Measurements from ENCODE around the gene FAM107A. TPM values are rescaled to one million over a fixed set of nuclear protein-coding genes. Genes with fewer than 3 reads are reported as not detected.

The FAM107A gene
- total RNA-seq, 1 experiment from 2014 or later: not detected

DNA sequence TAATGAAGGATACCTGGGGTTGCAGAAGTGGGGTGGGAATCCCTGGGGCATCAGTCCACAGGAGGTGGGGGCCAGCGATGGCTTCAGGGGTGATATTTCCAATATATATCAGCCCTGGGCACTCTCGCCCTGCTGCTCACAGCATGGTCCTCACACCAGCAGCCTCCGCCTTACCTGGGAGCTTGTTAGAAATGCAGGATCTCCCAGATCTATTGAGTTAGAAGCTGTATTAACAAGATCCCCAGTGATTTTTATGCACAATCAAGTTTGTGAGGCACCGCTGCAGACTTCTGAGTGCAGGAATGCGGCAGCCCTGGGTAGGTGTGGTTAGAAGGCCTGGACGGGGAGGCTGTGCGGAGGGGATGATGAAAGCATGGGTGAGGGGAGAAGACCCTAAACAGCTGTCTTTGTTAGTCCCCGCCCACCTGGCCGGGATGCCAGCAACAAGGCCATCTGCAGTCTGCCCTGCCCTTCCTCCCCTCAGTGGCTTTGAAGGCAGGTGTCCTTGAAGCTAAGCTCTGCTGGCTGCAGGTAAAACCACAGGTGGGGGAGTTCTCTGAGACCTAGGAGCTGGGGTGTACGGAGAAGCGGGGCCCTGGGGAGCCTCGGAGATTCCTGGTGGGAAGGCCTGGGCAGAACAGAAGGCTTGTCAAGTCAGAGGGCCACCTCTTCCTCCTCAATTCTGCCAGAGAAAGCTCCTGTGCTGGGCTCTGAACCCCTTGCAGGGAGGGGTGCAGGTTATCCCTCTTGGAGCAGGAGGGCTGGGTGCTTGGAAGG, 11.4 kb downstream of the FAM107A start:
- ChIA-PET CTCF (interaction anchor here (0.5 to 2.3 kb wide), 2 partner anchors 64 to 348 kb away, joined by 3 to 11 read pairs; no protein-coding TSS in a partner anchor), POLR2A (no interaction called here)
- H3K9me3 Mint-ChIP-seq (ENCODE audit: unreplicated experiment): no peaks in the 10 kb centered on the region
- BruUV-seq (replicated peaks): no TSS peak
- Histone ChIP-seq H3K4me3 (ENCODE audit: low read depth, low read length) (no peak overlapping the region), H3K9me3 (no peaks in the 10 kb centered on the region), H3K27me3 (replicated peaks; ENCODE audit: control insufficient read depth, insufficient read depth, low read length) (no peaks in the 10 kb centered on the region), H3K4me1 (peaks cover 35% of the 10 kb centered on the region), H3K36me3 (ENCODE audit: control insufficient read depth, insufficient read depth, low read length) (no peaks in the 10 kb centered on the region)
- H3K27me3 Mint-ChIP-seq (ENCODE audit: insufficient read depth, unreplicated experiment): no peaks in the 10 kb centered on the region
- peaks cover 36% of the 10 kb centered on the region for H3K4me1 Mint-ChIP-seq (ENCODE audit: low read depth, unreplicated experiment)
- peak; percentile 38 to 50 for DNase-seq
- intact Hi-C loops (cut with micrococcal nuclease; ENCODE audit: unreplicated experiment): loop anchor here (5.0 kb wide), 1 partner anchor 39 kb away; no protein-coding TSS in a partner anchor
- peaks cover 3% of the 10 kb centered on the region for H3K36me3 Mint-ChIP-seq (ENCODE audit: insufficient read depth, unreplicated experiment)
- TF ChIP-seq, protein P1, sequence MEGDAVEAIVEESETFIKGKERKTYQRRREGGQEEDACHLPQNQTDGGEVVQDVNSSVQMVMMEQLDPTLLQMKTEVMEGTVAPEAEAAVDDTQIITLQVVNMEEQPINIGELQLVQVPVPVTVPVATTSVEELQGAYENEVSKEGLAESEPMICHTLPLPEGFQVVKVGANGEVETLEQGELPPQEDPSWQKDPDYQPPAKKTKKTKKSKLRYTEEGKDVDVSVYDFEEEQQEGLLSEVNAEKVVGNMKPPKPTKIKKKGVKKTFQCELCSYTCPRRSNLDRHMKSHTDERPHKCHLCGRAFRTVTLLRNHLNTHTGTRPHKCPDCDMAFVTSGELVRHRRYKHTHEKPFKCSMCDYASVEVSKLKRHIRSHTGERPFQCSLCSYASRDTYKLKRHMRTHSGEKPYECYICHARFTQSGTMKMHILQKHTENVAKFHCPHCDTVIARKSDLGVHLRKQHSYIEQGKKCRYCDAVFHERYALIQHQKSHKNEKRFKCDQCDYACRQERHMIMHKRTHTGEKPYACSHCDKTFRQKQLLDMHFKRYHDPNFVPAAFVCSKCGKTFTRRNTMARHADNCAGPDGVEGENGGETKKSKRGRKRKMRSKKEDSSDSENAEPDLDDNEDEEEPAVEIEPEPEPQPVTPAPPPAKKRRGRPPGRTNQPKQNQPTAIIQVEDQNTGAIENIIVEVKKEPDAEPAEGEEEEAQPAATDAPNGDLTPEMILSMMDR (IDR thresholded peaks at IDR 0.05; ENCODE audit: insufficient read depth in 1 of 2, low read depth in 1 of 2, low read length in 1 of 2, severe bottlenecking in 1 of 2, unreplicated experiment in 1 of 2): no peak
- peak overlapping the region; percentile 87 for H3K27ac Mint-ChIP-seq (ENCODE audit: unreplicated experiment)
- peak overlapping the region; percentile 36 for H3K4me3 Mint-ChIP-seq (ENCODE audit: unreplicated experiment)

GRCh38 chr3:58564456-58565160, 12.6 kb downstream of the FAM107A start:
- no TSS peak for BruUV-seq (replicated peaks)
- POLR2A ChIA-PET: no interaction called here
- Mint-ChIP-seq H3K4me1 (ENCODE audit: low read depth, unreplicated experiment) (peaks cover 36% of the 10 kb centered on the region), H3K4me3 (ENCODE audit: unreplicated experiment) (no peak overlapping the region), H3K27me3 (ENCODE audit: insufficient read depth, unreplicated experiment) (no peaks in the 10 kb centered on the region), H3K27ac (ENCODE audit: unreplicated experiment) (no peak overlapping the region), H3K9me3 (ENCODE audit: unreplicated experiment) (no peaks in the 10 kb centered on the region), H3K36me3 (ENCODE audit: insufficient read depth, unreplicated experiment) (peaks cover 5% of the 10 kb centered on the region)
- TF ChIP-seq, protein P1 (IDR thresholded peaks at IDR 0.05; ENCODE audit: insufficient read depth in 1 of 2, low read depth in 1 of 2, low read length in 1 of 2, severe bottlenecking in 1 of 2, unreplicated experiment in 1 of 2): no peak
- no peaks in the 10 kb centered on the region for H3K27me3 ChIP-seq (replicated peaks; ENCODE audit: control insufficient read depth, insufficient read depth, low read length)
- CTCF ChIA-PET: interaction anchor here (0.6 to 2.3 kb wide), 2 partner anchors 47 to 66 kb away, joined by 8 to 11 read pairs; no protein-coding TSS in a partner anchor
- no peak for DNase-seq
- H3K9me3 ChIP-seq: no peaks in the 10 kb centered on the region
- H3K4me1 ChIP-seq: peaks cover 41% of the 10 kb centered on the region
- no peaks in the 10 kb centered on the region for H3K36me3 ChIP-seq (ENCODE audit: control insufficient read depth, insufficient read depth, low read length)
- intact Hi-C loops (cut with micrococcal nuclease; ENCODE audit: unreplicated experiment): loop anchor here (5.0 kb wide), 2 partner anchors 37 to 488 kb away; partner anchors contain the start of gene CFAP20DC
- H3K4me3 ChIP-seq (ENCODE audit: low read depth, low read length): no peak overlapping the region

GRCh38 chr3:58564054-58564453, 13.1 kb downstream of the FAM107A start:
- no peak overlapping the region for H3K27ac Mint-ChIP-seq (ENCODE audit: unreplicated experiment)
- Histone ChIP-seq H3K36me3 (ENCODE audit: control insufficient read depth, insufficient read depth, low read length) (no peaks in the 10 kb centered on the region), H3K27me3 (replicated peaks; ENCODE audit: control insufficient read depth, insufficient read depth, low read length) (no peaks in the 10 kb centered on the region), H3K4me3 (ENCODE audit: low read depth, low read length) (no peak overlapping the region), H3K9me3 (no peaks in the 10 kb centered on the region), H3K4me1 (peaks cover 41% of the 10 kb centered on the region)
- no peak for DNase-seq
- no peaks in the 10 kb centered on the region for H3K9me3 Mint-ChIP-seq (ENCODE audit: unreplicated experiment)
- H3K36me3 Mint-ChIP-seq (ENCODE audit: insufficient read depth, unreplicated experiment): peaks cover 5% of the 10 kb centered on the region
- no peaks in the 10 kb centered on the region for H3K27me3 Mint-ChIP-seq (ENCODE audit: insufficient read depth, unreplicated experiment)
- ChIA-PET POLR2A (no interaction called here), CTCF (no interaction called here)
- peaks cover 36% of the 10 kb centered on the region for H3K4me1 Mint-ChIP-seq (ENCODE audit: low read depth, unreplicated experiment)
- TF ChIP-seq, protein P1 (IDR thresholded peaks at IDR 0.05; ENCODE audit: insufficient read depth in 1 of 2, low read depth in 1 of 2, low read length in 1 of 2, severe bottlenecking in 1 of 2, unreplicated experiment in 1 of 2): no peak
- H3K4me3 Mint-ChIP-seq (ENCODE audit: unreplicated experiment): no peak overlapping the region
- intact Hi-C loops (cut with micrococcal nuclease; ENCODE audit: unreplicated experiment): loop anchor here (5.0 kb wide), 1 partner anchor 488 kb away; the partner anchor contains the start of gene CFAP20DC
- BruUV-seq (replicated peaks): no TSS peak

All from Caco-2 (cell line).